ENCODE measurements around the gene TNS4. TPM values are rescaled to one million over a fixed set of nuclear protein-coding genes. Genes with fewer than 3 reads are reported as not detected.

TNS4 gene
- total RNA-seq, 1 experiment from 2014 or later: 522 TPM

DNA sequence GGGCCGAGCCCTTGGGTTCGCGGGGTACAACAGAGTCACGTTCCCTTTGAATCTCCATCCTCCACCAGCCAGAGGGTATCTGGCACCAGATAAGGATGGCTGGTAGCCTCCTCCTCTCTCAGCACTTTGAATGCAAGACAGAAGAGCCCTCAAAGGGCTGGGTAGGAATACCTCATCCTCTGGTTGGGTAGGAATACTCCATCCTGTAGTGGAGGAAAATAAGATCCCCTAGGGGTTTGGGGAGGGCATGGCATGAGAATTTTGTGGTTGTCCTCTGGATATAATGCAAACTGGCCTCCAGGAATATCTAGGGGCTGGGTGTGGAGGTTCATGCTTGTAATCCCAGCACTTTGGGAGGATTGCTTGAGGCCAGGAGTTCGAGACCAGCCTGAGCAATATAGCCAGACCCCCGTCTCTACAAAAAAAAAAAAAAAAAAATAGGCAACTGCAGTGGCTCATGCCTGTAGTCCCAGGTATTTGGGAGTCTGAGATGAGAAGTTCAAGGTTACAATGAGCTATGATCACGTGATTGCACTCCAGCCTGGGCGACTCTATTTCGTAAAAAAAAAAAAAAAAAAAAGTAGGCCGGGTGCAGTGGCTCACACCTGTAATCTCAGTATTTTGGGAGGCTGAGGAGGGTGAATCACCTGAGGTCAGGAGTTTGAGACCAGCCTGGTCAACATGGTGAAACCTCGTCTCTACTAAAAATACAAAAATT, 55.5 kb downstream of the TNS4 start:
- peaks cover 32% of the 10 kb centered on the region for H3K27me3 Mint-ChIP-seq (ENCODE audit: insufficient read depth, unreplicated experiment)
- no peak for DNase-seq (ENCODE audit: unreplicated experiment)
- H3K4me1 Mint-ChIP-seq (ENCODE audit: insufficient read depth, unreplicated experiment): peaks cover 23% of the 10 kb centered on the region
- no peaks in the 10 kb centered on the region for H3K9me3 Mint-ChIP-seq (ENCODE audit: unreplicated experiment)
- intact Hi-C loops (cut with micrococcal nuclease): no loop called here
- H3K27ac Mint-ChIP-seq (ENCODE audit: low read depth, unreplicated experiment): no peak overlapping the region
- H3K4me3 Mint-ChIP-seq (ENCODE audit: unreplicated experiment): no peak overlapping the region
- CTCF ChIA-PET: interaction anchor here (0.6 to 1.7 kb wide), 6 partner anchors 15 to 1195 kb away, joined by 3 to 8 read pairs (median 4); no protein-coding TSS in a partner anchor
- TF ChIP-seq CTCF (IDR thresholded peaks at IDR 0.05; ENCODE audit: unreplicated experiment): peak; percentile 6
- POLR2A ChIA-PET: interaction anchor here (6.7 kb wide), 1 partner anchor 25 kb away, joined by 40 read pairs; no protein-coding TSS in a partner anchor
- H3K36me3 Mint-ChIP-seq (ENCODE audit: insufficient read depth, unreplicated experiment): no peaks in the 10 kb centered on the region
- no TSS peak for BruUV-seq (replicated peaks)

- Mint-ChIP-seq H3K27me3 (ENCODE audit: insufficient read depth, unreplicated experiment) (peaks cover 32% of the 10 kb centered on the region), H3K36me3 (ENCODE audit: insufficient read depth, unreplicated experiment) (no peaks in the 10 kb centered on the region), H3K27ac (ENCODE audit: low read depth, unreplicated experiment) (no peak overlapping the region), H3K4me3 (ENCODE audit: unreplicated experiment) (peak overlapping the region; percentile 65), H3K4me1 (ENCODE audit: insufficient read depth, unreplicated experiment) (peaks cover 22% of the 10 kb centered on the region), H3K9me3 (ENCODE audit: unreplicated experiment) (no peaks in the 10 kb centered on the region)
- BruUV-seq (replicated peaks): no TSS peak
- intact Hi-C loops (cut with micrococcal nuclease): no loop called here
- peak; percentile 6 for TF ChIP-seq CTCF (IDR thresholded peaks at IDR 0.05; ENCODE audit: unreplicated experiment)
- CTCF ChIA-PET: interaction anchor here (0.7 to 1.1 kb wide), 9 partner anchors 11 to 334 kb away, joined by 3 to 8 read pairs (median 4); partner anchors contain the start of gene TOP2A
- no peak for DNase-seq (ENCODE audit: unreplicated experiment)
- POLR2A ChIA-PET: interaction anchor here (0.6 to 2.5 kb wide), 12 partner anchors 11 to 116 kb away, joined by 3 to 13 read pairs (median 3); partner anchors contain the start of gene TOP2A
These were observed 57.2 kb downstream of the TNS4 start for GRCh38 chr17:40443988-40444899.

- POLR2A ChIA-PET: interaction anchor here (0.6 to 2.5 kb wide), 10 partner anchors 12 to 116 kb away, joined by 3 to 13 read pairs (median 4); partner anchors contain the start of gene TOP2A
- intact Hi-C loops (cut with micrococcal nuclease): no loop called here
- no peaks in the 10 kb centered on the region for H3K36me3 Mint-ChIP-seq (ENCODE audit: insufficient read depth, unreplicated experiment)
These were observed 58.0 kb downstream of the TNS4 start, which contains the start of gene IGFBP4 for GRCh38 chr17:40443196-40443987. Gene IGFBP4, plus strand, starts transcription at chr17:40443450. Its CDS starts 286 bp downstream, at chr17:40443736.

More at GRCh38 chr17:40443196-40443987, 58.0 kb downstream of the TNS4 start, which contains the start of gene IGFBP4:
- Mint-ChIP-seq H3K4me3 (ENCODE audit: unreplicated experiment) (peak within 1 kb of the TSS; percentile 65), H3K27ac (ENCODE audit: low read depth, unreplicated experiment) (no peak within 1 kb of the TSS), H3K9me3 (ENCODE audit: unreplicated experiment) (no peaks in the 10 kb centered on the region), H3K4me1 (ENCODE audit: insufficient read depth, unreplicated experiment) (peaks cover 18% of the 10 kb centered on the region), H3K27me3 (ENCODE audit: insufficient read depth, unreplicated experiment) (peaks cover 27% of the 10 kb centered on the region)
- BruUV-seq (replicated peaks): no TSS peak
- peak; percentile 72 for DNase-seq (ENCODE audit: unreplicated experiment)
- CTCF ChIA-PET: interaction anchor here (0.7 to 7.3 kb wide), 9 partner anchors 12 to 334 kb away, joined by 3 to 97 read pairs (median 4); partner anchors contain the start of gene TOP2A
- TF ChIP-seq CTCF (IDR thresholded peaks at IDR 0.05; ENCODE audit: unreplicated experiment): no peak
